CMK (cell line): ENCODE results near the gene FHIT.

Source experiments
- DNase-seq: peaks from one replicate; pipeline ENCODE4 v3.0.0-alpha.2; 2010; ENCODE audit warnings: low read depth

The FHIT gene

DNA sequence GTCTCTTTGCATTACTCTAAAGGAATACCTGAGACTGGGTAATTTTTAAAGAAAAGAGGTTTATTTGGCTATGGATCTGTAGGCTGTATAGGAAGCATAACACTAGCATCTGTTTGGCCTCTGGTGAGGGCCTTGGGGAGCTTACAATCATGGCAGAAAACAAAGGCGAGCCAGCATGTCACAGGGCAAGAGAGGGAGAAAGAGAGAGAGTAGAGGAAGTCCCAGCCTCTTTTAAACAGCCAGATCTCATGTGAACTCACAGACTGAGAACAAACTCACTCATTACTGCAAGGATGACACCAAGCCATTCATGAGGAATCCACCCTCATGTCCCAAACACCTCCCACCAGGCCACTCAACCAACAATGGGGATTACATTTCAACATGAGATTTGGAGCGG is 974.6 kb downstream of the FHIT start:
- no peak for DNase-seq

DNA sequence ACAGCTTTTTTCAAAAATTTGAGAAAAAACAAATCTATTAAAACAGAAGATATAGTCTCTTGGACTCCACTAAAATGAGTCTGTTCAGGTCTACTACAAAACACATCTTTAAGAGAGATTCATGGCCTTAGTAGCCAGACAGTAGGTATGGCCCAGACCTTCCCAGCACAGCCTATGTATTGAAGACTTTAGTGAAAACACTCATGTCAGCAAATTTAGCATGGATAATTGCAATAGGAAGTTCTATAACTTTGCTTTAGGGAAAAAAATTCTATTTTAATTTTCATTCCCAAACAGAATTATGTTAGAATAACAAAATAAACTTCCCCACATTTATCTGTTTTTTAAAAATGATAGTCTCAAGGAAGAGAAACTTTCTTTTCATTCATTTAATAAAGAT is 976.6 kb downstream of the FHIT start:
- no peak for DNase-seq

- no peak for DNase-seq
Measured at GRCh38 chr3:60274098-60274497, 977.2 kb downstream of the FHIT start.

- no peak for DNase-seq
Measured at GRCh38 chr3:60269829-60270266, 981.4 kb downstream of the FHIT start.

DNA sequence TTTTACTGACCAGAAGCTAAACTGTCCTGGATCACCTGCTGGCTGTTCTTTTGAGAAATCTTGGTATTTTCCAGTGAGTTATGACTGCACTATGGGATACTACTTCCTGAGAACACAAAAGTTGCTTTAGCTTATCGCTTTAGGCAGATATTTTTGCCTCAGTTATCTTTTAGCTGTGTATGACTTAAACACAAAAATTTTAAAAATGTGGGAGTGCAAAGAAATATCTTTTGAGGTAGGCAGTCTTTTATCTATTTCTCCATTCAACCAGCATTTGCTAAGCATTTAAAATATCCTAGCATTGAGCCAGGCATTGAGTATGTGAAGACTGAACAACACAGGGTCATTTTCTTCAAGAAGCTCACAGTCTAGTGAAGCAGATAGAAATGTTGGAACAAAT is 981.9 kb downstream of the FHIT start:
- no peak for DNase-seq

- DNase-seq: no peak
Measured at GRCh38 chr3:60268123-60268522, 983.1 kb downstream of the FHIT start.

DNA sequence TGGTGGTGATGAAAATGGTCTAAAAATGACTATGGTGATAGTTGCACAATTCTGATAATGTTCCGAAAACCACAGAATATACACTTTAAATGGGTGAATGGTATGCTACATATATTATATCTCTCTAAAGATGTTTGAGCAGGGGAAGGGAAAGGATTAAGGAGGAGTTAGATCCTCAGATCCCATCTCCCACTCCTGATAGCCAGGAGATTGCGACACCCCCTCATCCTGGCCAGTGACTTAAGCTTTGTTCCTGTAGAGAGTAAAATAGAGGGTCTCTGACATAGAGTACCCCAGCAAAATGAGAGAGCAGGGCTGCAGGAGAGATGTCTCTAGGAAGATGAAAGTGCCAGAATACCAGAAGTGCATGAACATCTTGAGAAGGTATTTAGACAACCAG is 984.8 kb downstream of the FHIT start:
- no peak for DNase-seq

GRCh38 chr3:60263191-60263590 is 988.1 kb downstream of the FHIT start:
- no peak for DNase-seq

DNA sequence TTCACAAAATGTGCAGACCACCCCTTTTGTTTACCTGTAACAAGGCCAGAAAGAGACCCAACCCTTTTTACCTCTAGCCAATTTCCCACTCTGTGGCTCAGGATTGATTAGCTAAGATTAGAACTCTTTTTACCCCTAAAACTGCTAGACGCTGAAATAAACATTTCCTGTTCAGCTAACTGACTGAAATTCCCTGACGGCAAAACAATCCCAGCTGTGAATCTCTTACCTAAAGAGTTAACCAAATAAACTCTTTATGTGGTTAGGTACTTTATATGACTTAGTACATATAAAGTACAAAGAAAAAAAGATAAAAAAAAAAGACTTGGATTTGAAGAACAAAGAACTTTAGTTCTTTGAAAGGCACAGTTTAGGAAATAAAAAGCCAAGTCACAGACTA is 988.7 kb downstream of the FHIT start:
- DNase-seq: no peak

- no peak for DNase-seq
Measured at GRCh38 chr3:60260546-60260945, 990.7 kb downstream of the FHIT start.

- DNase-seq: no peak
Measured at GRCh38 chr3:60250810-60251209, 1000.4 kb downstream of the FHIT start.

DNA sequence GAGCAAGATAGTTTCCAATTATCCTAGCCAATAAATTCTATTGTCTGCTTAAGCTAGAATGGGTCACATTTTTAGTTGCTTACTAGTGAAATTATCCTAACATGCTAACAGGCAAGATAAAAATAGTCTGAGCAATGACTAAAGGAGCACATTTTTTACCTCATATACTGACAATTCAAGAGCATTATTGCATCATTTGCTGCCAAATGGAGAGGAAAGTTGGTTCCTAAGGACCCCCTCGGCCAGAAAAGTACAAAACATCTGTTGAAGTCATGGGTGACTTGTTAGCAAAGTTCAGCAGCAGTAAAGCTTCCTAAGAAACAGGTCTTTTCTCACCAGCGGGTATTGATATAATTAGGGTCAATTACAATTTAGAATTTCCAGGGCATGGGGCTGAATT is 1001.0 kb downstream of the FHIT start:
- DNase-seq: no peak

GRCh38 chr3:60246361-60246760 is 1004.9 kb downstream of the FHIT start:
- no peak for DNase-seq

DNA sequence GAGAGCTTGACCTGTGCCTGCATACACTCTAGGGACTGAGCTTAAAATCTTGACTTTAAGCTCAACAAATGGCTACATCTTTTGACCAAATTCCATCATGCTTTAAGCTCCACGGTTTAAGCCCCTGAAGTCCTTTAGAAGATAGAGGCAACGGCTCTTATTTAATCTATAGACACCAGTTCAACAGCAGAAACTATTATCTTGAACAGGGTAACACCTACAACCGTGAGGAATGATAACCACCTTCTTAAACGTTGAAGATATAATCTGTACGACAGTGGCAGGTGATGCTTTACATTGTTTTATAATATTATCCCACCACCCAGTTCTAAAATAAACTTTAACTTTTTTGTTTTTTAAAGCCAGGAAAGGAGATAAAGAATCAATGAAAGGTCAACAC is 1007.8 kb downstream of the FHIT start:
- no peak for DNase-seq

GRCh38 chr3:60240492-60240891 is 1010.8 kb downstream of the FHIT start:
- DNase-seq: no peak

GRCh38 chr3:60238550-60238949 is 1012.7 kb downstream of the FHIT start:
- DNase-seq: no peak

DNA sequence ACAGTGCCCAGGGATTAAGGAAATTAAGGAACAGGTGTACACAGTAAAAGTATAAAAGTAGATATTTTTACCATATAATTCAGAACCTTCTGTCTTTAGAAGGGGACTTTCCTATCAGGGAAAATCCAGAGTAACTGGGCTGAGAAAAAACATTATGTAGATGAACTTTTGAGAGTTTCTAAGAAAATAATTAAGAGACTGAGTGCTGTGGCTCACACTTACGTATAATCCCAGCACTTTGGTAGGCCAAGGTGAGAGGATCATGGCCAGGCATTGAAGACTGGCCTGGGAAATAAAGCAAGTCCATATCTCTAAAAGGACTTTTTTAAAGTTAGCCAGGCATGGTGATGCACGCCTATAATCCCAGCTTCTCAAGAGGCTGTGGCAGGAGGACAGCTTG is 1021.8 kb downstream of the FHIT start:
- no peak for DNase-seq

DNA sequence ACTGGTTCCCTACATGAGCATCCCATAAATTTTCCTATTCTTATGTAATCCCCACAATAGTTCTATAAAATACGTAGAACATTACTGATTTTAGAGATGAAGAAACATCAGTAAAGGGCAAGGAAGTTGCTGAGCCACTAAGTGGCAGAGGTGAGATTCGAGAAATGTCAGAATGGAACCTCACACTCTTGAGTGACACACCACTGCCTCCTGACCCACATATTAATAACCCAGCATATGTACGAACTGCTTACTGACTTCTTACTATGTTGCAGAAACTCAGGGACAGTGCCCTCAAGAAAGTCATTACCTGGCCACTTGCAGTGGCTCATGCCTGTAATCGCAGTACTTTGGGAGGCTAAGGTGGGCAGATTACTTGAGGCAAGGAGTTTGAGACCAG is 1022.4 kb downstream of the FHIT start:
- DNase-seq: no peak

DNA sequence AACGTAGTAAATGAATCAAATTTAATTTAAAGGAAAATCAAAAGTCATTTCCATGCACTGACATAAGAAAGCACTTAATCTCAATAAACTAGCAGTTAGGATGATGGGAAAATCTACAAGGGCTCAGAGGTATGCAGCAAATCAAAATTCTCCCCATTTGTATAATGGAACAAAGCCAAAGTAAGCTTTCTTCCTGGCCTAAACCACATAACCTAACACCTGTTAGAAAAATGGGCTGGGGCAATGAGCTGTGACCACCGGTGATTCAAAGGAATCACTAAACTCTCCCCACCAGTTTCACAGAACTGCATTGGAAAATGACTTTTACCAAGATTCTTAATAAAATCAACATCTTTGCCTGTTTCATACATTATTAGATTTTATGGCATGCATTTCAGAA is 1024.3 kb downstream of the FHIT start:
- no peak for DNase-seq

DNA sequence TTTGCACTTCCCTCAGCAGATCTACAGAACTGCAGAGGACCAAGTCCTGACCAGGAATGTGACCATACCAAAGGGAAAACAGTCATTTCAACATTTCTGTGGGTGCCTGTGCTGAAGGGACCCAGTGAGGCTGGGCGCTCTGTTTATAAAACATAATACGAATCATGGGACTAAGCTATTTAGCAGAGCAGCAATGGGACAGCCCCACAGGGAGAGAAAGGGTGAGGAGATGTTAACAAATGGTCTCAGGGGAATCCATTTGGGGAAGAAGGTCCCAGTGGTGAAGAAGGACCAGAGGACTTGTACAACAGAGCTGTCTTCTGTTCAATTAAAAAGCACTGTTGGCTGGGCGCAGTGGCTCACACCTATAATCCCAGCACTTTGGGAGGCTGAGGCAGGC is 1025.4 kb downstream of the FHIT start:
- DNase-seq: no peak

DNA sequence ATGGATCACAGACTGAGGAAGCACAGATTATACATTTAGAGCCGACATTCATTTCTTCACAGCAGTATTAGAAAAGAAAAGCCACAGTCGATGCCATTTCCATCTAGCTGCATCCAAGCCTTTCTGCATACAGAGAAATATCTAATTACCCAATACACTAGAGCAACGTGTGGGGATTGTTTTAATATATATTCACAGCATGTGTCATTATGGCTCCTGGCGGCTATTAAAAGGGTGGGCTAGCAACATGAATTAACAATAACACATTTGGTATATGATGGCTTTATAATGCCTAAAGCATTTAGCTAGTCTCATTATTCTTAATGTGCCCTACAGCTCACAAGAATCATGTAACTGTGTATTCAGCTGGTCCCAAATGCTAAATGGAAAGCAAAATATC is 1030.5 kb downstream of the FHIT start:
- no peak for DNase-seq

DNA sequence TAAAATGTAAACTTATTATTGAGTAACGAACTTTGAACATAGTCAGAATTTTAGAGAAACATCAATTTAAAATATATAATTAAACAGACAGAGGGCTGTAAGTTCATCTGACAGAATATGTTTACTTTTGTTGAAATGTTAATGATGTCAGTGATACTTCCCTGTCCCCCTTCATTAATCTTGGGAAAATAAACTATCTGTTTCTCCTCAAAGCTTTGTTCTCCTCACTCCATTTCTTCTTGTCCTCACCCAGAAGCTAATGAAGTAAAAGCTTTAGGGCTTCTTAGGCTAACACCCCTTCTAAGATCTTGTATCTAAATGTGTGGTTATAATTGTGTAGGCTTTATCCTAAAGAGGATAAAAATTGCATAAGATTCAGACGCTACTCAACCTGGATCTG is 1031.8 kb downstream of the FHIT start:
- no peak for DNase-seq

DNA sequence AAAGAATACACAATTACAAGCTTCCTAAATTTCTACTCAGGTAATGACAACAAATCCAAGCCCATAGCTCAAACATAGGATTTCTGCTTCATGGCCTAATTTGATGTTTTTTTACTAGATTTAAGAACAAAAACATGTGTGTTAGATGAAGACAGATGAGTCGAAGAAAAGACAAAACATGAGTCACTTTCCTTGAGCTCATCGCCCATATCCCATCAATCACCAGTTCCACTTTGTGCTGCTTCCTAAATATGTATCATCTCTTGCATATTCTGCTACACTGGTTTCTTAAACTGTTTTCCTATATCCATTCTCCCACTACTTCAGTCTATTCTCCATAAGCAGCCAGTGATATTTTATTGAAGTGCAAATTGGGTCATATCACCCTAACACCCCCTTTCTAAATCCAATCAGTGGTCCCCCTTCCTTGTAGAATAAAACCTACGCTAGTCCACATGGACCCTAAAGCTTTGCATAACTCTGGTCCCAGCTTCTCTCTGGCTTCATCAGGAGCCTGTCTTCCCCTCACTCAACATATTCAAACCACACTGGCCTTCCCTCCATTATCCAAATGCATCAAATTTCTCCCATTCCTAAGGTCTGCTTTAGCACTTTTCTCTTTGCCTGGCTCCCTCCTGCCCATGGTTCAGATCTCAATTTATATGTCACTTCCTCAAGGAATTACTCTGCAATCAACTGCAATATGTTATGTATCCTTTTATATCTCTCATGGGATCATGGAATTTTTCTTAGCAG is 1033.9 kb downstream of the FHIT start:
- DNase-seq: no peak

GRCh38 chr3:60216462-60217075 is 1034.7 kb downstream of the FHIT start:
- DNase-seq: no peak
